ENCODE measurements around the gene DCANP1. TPM values are rescaled to one million over a fixed set of nuclear protein-coding genes. Genes with fewer than 3 reads are reported as not detected.

Gene DCANP1
- total RNA-seq, 2 experiments from 2014 or later: 0.08 TPM; not detected in 1

DNA sequence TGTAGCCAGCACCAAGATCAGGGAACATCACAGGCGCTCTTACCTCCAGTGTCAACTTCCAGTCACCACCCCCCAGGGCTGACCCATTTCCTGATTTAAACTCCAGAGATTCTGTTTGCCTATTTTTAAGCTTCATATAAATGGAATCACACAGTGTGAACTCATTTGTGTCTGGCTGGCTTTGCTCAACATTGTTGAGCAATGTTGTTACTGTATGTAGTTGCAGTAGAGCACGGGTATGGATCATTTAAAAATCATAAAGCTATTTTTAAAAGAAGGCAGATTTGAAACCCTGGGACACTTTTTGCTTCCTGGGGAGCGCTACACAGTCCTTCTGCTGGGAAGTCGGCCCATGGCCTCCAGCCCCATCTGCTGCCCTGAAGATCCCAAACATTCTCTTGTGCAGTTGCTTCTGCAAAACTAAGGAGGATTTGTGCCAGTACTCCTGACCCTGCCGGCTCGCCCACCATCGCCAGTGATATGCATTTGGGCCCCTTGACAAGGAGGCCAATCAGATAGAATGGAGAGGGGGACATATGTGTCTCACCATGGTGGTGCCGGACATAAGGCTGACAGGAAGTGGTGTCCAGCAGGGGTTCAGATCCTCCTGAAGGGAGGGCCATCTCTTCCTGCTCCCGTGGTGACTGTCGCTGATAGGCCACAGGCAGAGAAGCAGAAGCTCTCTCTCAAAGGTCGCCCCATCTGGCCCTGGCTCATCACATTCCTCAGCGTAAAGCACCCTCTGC is 13.3 kb downstream of the DCANP1 start:
- no peaks in the 10 kb centered on the region for H3K4me1 Mint-ChIP-seq (ENCODE audit: low read depth)
- ATAC-seq (ENCODE audit: poor library complexity) (no peak), DNase-seq (peak in 1 of 14 experiments; percentile 31)
- H3K36me3 Mint-ChIP-seq (ENCODE audit: low read depth): no peaks in the 10 kb centered on the region
- no peak overlapping the region for H3K4me3 Mint-ChIP-seq
- H3K4me3 ChIP-seq (ENCODE audit: low read length): no peak overlapping the region
- no peaks in the 10 kb centered on the region for H3K4me1 ChIP-seq (ENCODE audit: insufficient read depth, low read length)
- peaks cover 9 to 14% of the 10 kb centered on the region in 2 experiments for H3K27me3 ChIP-seq (ENCODE audit: control insufficient read depth in 1 of 2, insufficient read depth in 2 of 2, low read length in 2 of 2)
- intact Hi-C loops (cut with DNase I, micrococcal nuclease): no loop called here
- TF ChIP-seq, protein P1, sequence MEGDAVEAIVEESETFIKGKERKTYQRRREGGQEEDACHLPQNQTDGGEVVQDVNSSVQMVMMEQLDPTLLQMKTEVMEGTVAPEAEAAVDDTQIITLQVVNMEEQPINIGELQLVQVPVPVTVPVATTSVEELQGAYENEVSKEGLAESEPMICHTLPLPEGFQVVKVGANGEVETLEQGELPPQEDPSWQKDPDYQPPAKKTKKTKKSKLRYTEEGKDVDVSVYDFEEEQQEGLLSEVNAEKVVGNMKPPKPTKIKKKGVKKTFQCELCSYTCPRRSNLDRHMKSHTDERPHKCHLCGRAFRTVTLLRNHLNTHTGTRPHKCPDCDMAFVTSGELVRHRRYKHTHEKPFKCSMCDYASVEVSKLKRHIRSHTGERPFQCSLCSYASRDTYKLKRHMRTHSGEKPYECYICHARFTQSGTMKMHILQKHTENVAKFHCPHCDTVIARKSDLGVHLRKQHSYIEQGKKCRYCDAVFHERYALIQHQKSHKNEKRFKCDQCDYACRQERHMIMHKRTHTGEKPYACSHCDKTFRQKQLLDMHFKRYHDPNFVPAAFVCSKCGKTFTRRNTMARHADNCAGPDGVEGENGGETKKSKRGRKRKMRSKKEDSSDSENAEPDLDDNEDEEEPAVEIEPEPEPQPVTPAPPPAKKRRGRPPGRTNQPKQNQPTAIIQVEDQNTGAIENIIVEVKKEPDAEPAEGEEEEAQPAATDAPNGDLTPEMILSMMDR (IDR thresholded peaks at IDR 0.05): no peak
- no peak overlapping the region for H3K27ac ChIP-seq (ENCODE audit: low read depth in 1 of 2, low read length in 2 of 2)
- ChIA-PET POLR2A (no interaction called here), CTCF (interaction anchor here (0.7 kb wide), 1 partner anchor 28 kb away, joined by 3 read pairs; no protein-coding TSS in a partner anchor)
- H3K27ac Mint-ChIP-seq: no peak overlapping the region
- peaks cover 0 to 10% of the 10 kb centered on the region in 2 experiments for H3K9me3 ChIP-seq (ENCODE audit: control insufficient read depth in 1 of 2, insufficient read depth in 1 of 2, low read length in 2 of 2)
- H3K27me3 Mint-ChIP-seq: peaks cover 4% of the 10 kb centered on the region
- no peaks in the 10 kb centered on the region for H3K36me3 ChIP-seq (ENCODE audit: insufficient read depth, low read length)
- H3K9me3 Mint-ChIP-seq: no peaks in the 10 kb centered on the region

DNA sequence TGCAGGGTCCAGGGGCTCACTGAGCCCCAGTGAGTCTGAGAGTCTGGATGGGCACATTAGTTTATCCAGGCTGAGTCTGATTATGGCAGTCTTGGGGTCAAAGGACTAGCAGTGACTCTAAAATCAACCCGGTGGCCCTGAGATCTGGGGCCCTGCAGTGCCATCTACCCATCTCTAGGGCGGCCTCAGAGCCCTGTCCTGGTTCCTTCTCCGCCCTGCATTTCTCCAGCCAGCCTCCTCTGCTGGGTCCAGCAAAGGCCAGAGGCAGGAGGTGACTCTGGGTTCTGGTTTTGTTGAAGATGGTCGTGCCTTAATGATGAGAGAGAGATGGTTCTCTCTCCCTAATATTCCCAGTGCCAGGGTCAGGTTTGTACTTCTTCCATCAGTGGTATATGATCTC is 15.0 kb downstream of the DCANP1 start:
- Mint-ChIP-seq H3K4me1 (ENCODE audit: low read depth) (no peaks in the 10 kb centered on the region), H3K27me3 (peaks cover 7% of the 10 kb centered on the region), H3K4me3 (no peak overlapping the region), H3K36me3 (ENCODE audit: low read depth) (no peaks in the 10 kb centered on the region), H3K9me3 (peaks cover 2% of the 10 kb centered on the region), H3K27ac (no peak overlapping the region)
- no peaks in the 10 kb centered on the region for H3K4me1 ChIP-seq (ENCODE audit: insufficient read depth, low read length)
- CTCF ChIA-PET: no interaction called here
- DNase-seq (peak in 1 of 14 experiments; percentile 2), ATAC-seq (ENCODE audit: poor library complexity) (no peak)
- H3K27me3 ChIP-seq (ENCODE audit: control insufficient read depth in 1 of 2, insufficient read depth in 2 of 2, low read length in 2 of 2): peaks cover 9 to 16% of the 10 kb centered on the region in 2 experiments
- no peak overlapping the region for H3K4me3 ChIP-seq (ENCODE audit: low read length)
- H3K9me3 ChIP-seq (ENCODE audit: control insufficient read depth in 1 of 2, insufficient read depth in 1 of 2, low read length in 2 of 2): peaks cover 0 to 10% of the 10 kb centered on the region in 2 experiments
- H3K27ac ChIP-seq (ENCODE audit: low read depth in 1 of 2, low read length in 2 of 2): no peak overlapping the region
- no peaks in the 10 kb centered on the region for H3K36me3 ChIP-seq (ENCODE audit: insufficient read depth, low read length)
- POLR2A ChIA-PET: no interaction called here
- TF ChIP-seq, protein P1 (IDR thresholded peaks at IDR 0.05): no peak
- intact Hi-C loops (cut with DNase I, micrococcal nuclease): no loop called here

DNA sequence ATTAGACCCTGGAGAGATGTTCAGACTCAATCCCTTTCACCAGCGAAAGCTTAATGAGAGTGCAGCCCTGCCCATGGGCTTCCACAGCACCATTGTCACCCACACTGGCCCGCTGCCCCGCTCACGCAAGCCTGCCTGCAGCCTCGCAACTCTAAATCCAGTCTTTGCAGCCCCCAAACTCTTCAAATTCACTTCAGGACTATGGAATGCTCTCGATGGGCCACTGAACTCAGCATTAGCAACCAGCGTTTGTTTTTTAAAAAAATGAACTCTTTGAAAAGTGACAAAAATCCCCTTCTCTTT is 17.1 kb downstream of the DCANP1 start:
- no peak overlapping the region for H3K27ac ChIP-seq (ENCODE audit: low read depth in 1 of 2, low read length in 2 of 2)
- Mint-ChIP-seq H3K9me3 (peaks cover 2% of the 10 kb centered on the region), H3K36me3 (ENCODE audit: low read depth) (no peaks in the 10 kb centered on the region), H3K4me3 (no peak overlapping the region), H3K4me1 (ENCODE audit: low read depth) (peaks cover 6% of the 10 kb centered on the region), H3K27ac (no peak overlapping the region), H3K27me3 (peaks cover 12% of the 10 kb centered on the region)
- no peak overlapping the region for H3K4me3 ChIP-seq (ENCODE audit: low read length)
- H3K27me3 ChIP-seq (ENCODE audit: control insufficient read depth in 1 of 2, insufficient read depth in 2 of 2, low read length in 2 of 2): peaks cover 0 to 12% of the 10 kb centered on the region in 2 experiments
- H3K9me3 ChIP-seq (ENCODE audit: control insufficient read depth in 1 of 2, insufficient read depth in 1 of 2, low read length in 2 of 2): peaks cover 0 to 6% of the 10 kb centered on the region in 2 experiments
- DNase-seq: no peak
- TF ChIP-seq, protein P1 (IDR thresholded peaks at IDR 0.05): no peak
- intact Hi-C loops (cut with DNase I, micrococcal nuclease): no loop called here
- ChIA-PET CTCF (no interaction called here), POLR2A (no interaction called here)
- no peak for ATAC-seq (ENCODE audit: poor library complexity)
- H3K36me3 ChIP-seq (ENCODE audit: insufficient read depth, low read length): no peaks in the 10 kb centered on the region
- H3K4me1 ChIP-seq (ENCODE audit: insufficient read depth, low read length): peaks cover 3% of the 10 kb centered on the region
